Upper lobe of left lung (tissue), 6 donors: ENCODE measurements around the gene RGS14. TPM values are rescaled to one million over a fixed set of nuclear protein-coding genes. Genes with fewer than 3 reads are reported as not detected.

Source experiments
- ATAC-seq, 2 donors: fragments of 200-7000 bp; cut with Tn5 transposase; one replicate each; pipeline ENCODE4 v1.9.1; 2022; ENCODE audit warnings: mild to moderate bottlenecking in 2 of 2, moderate library complexity in 2 of 2; ENCODE audit not compliant: low FRiP score in 2 of 2
- DNase-seq, 2 donors: peaks; one replicate each; pipeline ENCODE4 v3.0.0-alpha.2; 2019 to 2020
- H3K27ac ChIP-seq, 4 donors: fragments of 200-600 bp; sonication (generic); one replicate each; pipeline ENCODE4 v1.5.1; 2016 to 2019
- H3K27me3 ChIP-seq, 4 donors: fragments of 200-600 bp; sonication (generic); one replicate each; pipeline ENCODE4 v1.5.1; 2017 to 2019
- H3K36me3 ChIP-seq, 4 donors: fragments of 200-600 bp; sonication (generic); one replicate each; pipeline ENCODE4 v1.5.1; 2016 to 2019
- H3K4me1 ChIP-seq, 4 donors: fragments of 200-600 bp; sonication (generic); one replicate each; pipeline ENCODE4 v1.5.1; 2018 to 2019
- H3K4me3 ChIP-seq, 4 donors: fragments of 200-600 bp; sonication (generic); one replicate each; pipeline ENCODE4 v1.5.1; 2017 to 2019; ENCODE audit warnings: mild to moderate bottlenecking in 2 of 4, moderate library complexity in 1 of 4
- H3K9me3 ChIP-seq, 4 donors: fragments of 200-600 bp; sonication (generic); one replicate each; pipeline ENCODE4 v1.5.1; 2018 to 2019
- EP300 ChIP-seq, 4 donors: sonication (generic); formaldehyde crosslinking; IDR thresholded peaks; one replicate each; pipeline ENCODE4 v1.5.1; 2017; ENCODE audit warnings: antibody characterized with exemption in 4 of 4, control low read depth in 2 of 4
- POLR2A ChIP-seq, 4 donors: fragments of 450-650 bp; IDR thresholded peaks; one replicate each; pipeline ENCODE4 v1.5.1; 2016 to 2017; ENCODE audit warnings: antibody characterized with exemption in 4 of 4, mild to moderate bottlenecking in 2 of 4
- POLR2AphosphoS5 ChIP-seq, 2 donors: sonication (generic); formaldehyde crosslinking; IDR thresholded peaks; one replicate each; pipeline ENCODE4 v1.5.1; 2017; ENCODE audit warnings: antibody characterized with exemption in 2 of 2
- whole genome bisulfite sequencing, 2 donors: methylation state at CpG; one replicate each; pipeline ENCODE4 v1.1.5; 2017 to 2018; 5-methylcytosine and 5-hydroxymethylcytosine counted together
- total RNA-seq, 6 donors: library from RNA; depleted of rRNA in 4 of 6; stranded (reverse); fragments of >200 nt in 4 of 6; gene quantifications; one replicate each; pipeline versions ENCODE4 v1.1.0 to v1.2.1, GENCODE V29; 2016 to 2021
- TF ChIP-seq, protein P1 (sequence below), 6 experiments: fragments of 450-650 bp in 4 of 6; fragments of 200-600 bp in 2 of 6; sonication (generic) in 2 of 6; IDR thresholded peaks; one replicate each; pipeline ENCODE4 v1.5.1; 2016 to 2019; ENCODE audit warnings: antibody characterized with exemption in 6 of 6
- donor health status: DM: no; HTN: no; CAD: no; lungs with moderate emphysema.
- donor health status: DM: no; HTN: yes; CAD: no; lungs with severe emphysema.

Gene RGS14
- total RNA-seq, 6 donors from 2014 or later, result 11.9 to 39.1 (median 26.6) TPM

DNA sequence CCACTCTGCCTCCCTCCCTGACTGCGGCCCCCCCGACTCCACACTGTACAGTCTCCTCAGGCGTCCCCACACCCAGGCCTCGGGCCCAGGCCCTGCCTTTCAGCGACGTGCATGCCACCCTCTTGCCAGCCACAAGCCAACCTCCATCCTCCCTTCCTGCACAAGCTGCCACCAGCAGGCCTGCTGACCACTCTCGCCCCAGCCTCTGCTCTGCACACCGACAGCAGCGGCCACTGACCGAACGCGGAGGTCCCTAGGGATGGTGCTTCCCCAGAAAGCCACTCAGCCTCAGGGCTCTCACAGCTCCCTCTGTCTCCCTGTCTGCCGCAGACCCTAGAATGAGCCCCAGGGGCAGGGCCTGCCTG lies 24.8 kb upstream of the RGS14 start:
- DNase-seq (no peak), ATAC-seq (no peak)
- Histone ChIP-seq H3K9me3 (no peaks in the 10 kb centered on the region), H3K4me3 (no peak overlapping the region), H3K27ac (no peak overlapping the region), H3K27me3 (no peaks in the 10 kb centered on the region), H3K36me3 (peaks cover 41 to 91% (median 77%) of the 10 kb centered on the region in 4 donors), H3K4me1 (no peaks in the 10 kb centered on the region)
- TF ChIP-seq EP300 (IDR thresholded peaks at IDR 0.05) (no peak), POLR2AphosphoS5 (IDR thresholded peaks at IDR 0.05) (no peak), POLR2A (IDR thresholded peaks at IDR 0.05) (no peak)
- TF ChIP-seq, protein P1, sequence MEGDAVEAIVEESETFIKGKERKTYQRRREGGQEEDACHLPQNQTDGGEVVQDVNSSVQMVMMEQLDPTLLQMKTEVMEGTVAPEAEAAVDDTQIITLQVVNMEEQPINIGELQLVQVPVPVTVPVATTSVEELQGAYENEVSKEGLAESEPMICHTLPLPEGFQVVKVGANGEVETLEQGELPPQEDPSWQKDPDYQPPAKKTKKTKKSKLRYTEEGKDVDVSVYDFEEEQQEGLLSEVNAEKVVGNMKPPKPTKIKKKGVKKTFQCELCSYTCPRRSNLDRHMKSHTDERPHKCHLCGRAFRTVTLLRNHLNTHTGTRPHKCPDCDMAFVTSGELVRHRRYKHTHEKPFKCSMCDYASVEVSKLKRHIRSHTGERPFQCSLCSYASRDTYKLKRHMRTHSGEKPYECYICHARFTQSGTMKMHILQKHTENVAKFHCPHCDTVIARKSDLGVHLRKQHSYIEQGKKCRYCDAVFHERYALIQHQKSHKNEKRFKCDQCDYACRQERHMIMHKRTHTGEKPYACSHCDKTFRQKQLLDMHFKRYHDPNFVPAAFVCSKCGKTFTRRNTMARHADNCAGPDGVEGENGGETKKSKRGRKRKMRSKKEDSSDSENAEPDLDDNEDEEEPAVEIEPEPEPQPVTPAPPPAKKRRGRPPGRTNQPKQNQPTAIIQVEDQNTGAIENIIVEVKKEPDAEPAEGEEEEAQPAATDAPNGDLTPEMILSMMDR (IDR thresholded peaks at IDR 0.05), result no peak
- WGBS, 2 donors, result 80 to 96% methylated on average over 8 to 13 of the region's 13 CpGs

DNA sequence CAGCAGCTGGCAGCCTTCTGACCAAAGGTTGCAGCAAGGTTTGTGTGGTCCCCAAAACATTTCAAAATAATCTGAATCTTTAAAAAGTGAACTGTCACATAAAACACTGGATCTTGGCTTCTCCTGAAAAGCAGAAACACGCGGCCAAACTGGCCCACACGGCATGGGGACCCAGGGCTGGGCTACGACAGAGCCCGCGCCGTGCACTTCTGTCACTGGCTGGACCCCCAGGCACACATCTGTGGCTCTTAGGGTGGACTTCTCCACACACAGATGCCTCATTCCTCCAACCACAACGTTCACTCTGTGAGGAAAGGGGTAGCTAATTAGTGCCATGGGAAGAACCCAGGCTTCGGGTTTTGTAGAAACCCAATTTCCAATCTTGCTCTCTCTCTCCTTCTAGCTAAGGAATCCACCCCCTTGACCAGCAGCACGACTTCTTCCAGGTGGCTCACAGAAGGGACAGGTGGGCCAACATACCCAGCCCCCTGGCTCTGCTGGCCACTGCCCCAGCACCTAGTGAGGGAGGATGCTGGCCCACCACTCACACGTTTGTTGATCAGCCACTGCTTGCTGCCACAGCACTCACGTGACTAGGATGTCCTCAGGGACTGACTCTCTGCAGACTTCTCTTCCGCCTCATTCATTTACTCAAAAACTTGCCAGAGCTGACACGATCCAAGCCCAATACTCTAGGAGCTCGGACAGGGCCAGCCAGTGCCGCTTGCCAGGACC lies 24.1 kb upstream of the RGS14 start:
- H3K4me1 ChIP-seq, result no peaks in the 10 kb centered on the region
- H3K9me3 ChIP-seq, result no peaks in the 10 kb centered on the region
- H3K27ac ChIP-seq, result no peak overlapping the region
- 91 to 93% methylated on average over 14 to 16 of the region's 16 CpGs for WGBS, 2 donors
- H3K36me3 ChIP-seq, result peaks cover 45 to 95% (median 83%) of the 10 kb centered on the region in 4 donors
- H3K27me3 ChIP-seq, result no peaks in the 10 kb centered on the region
- no peak overlapping the region for H3K4me3 ChIP-seq
- TF ChIP-seq POLR2AphosphoS5 (IDR thresholded peaks at IDR 0.05) (no peak), EP300 (IDR thresholded peaks at IDR 0.05) (no peak), POLR2A (IDR thresholded peaks at IDR 0.05) (no peak)
- TF ChIP-seq, protein P1 (IDR thresholded peaks at IDR 0.05), result no peak
- ATAC-seq (no peak), DNase-seq (no peak)

DNA sequence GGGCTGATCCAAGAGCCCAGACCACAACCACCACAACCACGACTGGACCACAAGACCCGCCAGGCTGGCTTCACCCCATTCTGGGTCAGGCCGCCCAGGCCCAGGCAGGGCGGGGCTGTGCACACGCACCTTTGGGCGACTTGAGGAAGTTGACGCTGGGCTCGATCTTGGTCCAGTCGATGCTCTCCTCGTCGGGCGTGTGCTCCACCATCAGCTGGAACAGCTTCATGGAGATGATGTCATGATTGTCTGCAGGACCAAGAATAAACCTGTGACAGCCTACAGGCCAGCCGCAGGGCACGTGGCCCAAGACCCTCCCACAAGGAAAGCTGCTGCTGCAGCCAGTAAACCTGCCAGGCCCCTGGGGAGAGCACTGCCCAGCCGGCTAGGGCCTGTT lies 23.6 kb upstream of the RGS14 start:
- ATAC-seq, result no peak
- no peak for DNase-seq
- Histone ChIP-seq H3K4me3 (no peak overlapping the region), H3K4me1 (peaks cover 0 to 5% (median under 1%) of the 10 kb centered on the region in 4 donors), H3K9me3 (no peaks in the 10 kb centered on the region), H3K36me3 (peaks cover 45 to 99% (median 86%) of the 10 kb centered on the region in 4 donors), H3K27ac (no peak overlapping the region), H3K27me3 (no peaks in the 10 kb centered on the region)
- 80 to 87% methylated on average over 2 to 13 of the region's 15 CpGs for WGBS, 2 donors
- no peak for TF ChIP-seq POLR2A (IDR thresholded peaks at IDR 0.05)
- TF ChIP-seq, protein P1 (IDR thresholded peaks at IDR 0.05), result no peak
- no peak for TF ChIP-seq EP300 (IDR thresholded peaks at IDR 0.05)
- no peak for TF ChIP-seq POLR2AphosphoS5 (IDR thresholded peaks at IDR 0.05)

DNA sequence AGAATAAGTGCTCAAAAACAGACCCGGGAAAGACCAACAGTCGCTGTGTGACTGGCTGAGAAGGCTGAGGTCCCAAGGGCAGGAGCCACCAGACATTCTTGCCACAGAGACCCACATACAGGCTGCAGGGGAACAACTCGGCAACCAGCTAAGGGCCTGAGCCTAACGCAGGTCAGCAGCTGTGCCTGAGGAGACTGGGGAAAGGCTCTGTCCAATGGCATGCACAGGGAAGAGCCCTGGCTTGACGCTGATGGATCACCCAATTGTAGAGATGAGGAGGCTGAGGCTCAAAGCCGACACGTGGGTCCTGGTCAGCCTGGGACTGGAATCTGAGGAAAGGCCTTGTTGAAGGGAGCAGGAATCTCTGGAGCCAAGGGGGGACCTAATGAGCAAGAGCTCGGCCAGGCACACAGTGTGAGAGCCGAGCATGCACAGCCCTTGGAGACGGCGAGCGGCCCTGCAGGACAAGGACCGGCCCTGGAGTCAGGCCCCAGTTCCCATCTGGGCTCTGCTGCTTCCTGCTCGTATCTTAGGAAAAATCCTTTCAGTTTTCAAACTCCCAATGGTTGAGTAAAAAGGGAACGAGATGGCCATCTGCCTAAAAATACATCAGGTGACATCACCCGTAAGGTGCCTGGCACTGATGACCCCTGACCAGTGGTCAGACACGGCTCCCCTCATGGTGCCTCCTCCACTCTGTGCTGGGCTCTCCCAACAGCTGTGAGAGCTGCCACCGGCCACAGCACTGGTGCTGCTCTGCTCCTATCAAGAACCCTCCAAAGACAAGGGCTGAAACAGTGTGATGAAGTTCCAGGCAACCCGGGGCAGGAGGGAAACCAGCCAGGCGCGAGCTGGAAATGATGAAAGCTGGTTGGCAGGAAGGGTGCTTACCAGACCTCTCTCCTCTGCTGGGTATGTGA lies 22.7 kb upstream of the RGS14 start:
- Histone ChIP-seq H3K4me1 (peaks cover 0 to 12% (median 6%) of the 10 kb centered on the region in 4 donors), H3K4me3 (no peak overlapping the region), H3K27me3 (no peaks in the 10 kb centered on the region), H3K36me3 (peaks cover 45 to 94% (median 83%) of the 10 kb centered on the region in 4 donors), H3K9me3 (no peaks in the 10 kb centered on the region), H3K27ac (no peak overlapping the region)
- TF ChIP-seq POLR2AphosphoS5 (IDR thresholded peaks at IDR 0.05), result no peak
- TF ChIP-seq, protein P1 (IDR thresholded peaks at IDR 0.05), result no peak
- TF ChIP-seq POLR2A (IDR thresholded peaks at IDR 0.05), result no peak
- TF ChIP-seq EP300 (IDR thresholded peaks at IDR 0.05), result no peak
- DNase-seq (no peak), ATAC-seq (no peak)
- 89 to 93% methylated on average over 13 to 21 of the region's 21 CpGs for WGBS, 2 donors
